GM23338 (cell line): ENCODE measurements around the gene LRRFIP2.

ENCODE experiments used
- CREB1 ChIP-seq: fragments of 250-450 bp; sonication (Bioruptor Pico); IDR thresholded peaks from 2 replicates; pipeline ENCODE4 v1.5.0; 2020; ENCODE audit warnings: low read depth, mild to moderate bottlenecking, moderate library complexity
- EZH2 ChIP-seq: fragments of 200-600 bp; sonication (generic); IDR thresholded peaks from one replicate; pipeline ENCODE4 v1.8.0; 2017; ENCODE audit warnings: antibody characterized with exemption, mild to moderate bottlenecking, low read depth; ENCODE audit not compliant: unreplicated experiment
- EZH2phosphoT487 ChIP-seq: fragments of 200-600 bp; sonication (generic); IDR thresholded peaks from one replicate; pipeline ENCODE4 v1.8.1; 2018; ENCODE audit warnings: antibody characterized with exemption; ENCODE audit not compliant: unreplicated experiment
- POLR2AphosphoS5 ChIP-seq: IDR thresholded peaks from 2 replicates; pipeline ENCODE4 v1.6.1; 2016; ENCODE audit warnings: antibody characterized with exemption, low read depth
- ZNF114 ChIP-seq: fragments of 250-450 bp; sonication (Bioruptor Pico); IDR thresholded peaks from 2 replicates; pipeline ENCODE4 v1.5.0; 2020; ENCODE audit warnings: mild to moderate bottlenecking, moderate library complexity
- TF ChIP-seq, protein P1 (sequence below), 2 experiments: fragments of 200-600 bp in 1 of 2; sonication (generic) in 1 of 2; conservative IDR thresholded peaks; 2 replicates each; pipeline versions ENCODE4 v1.5.1 to v1.6.1; 2016 to 2017; ENCODE audit warnings: antibody characterized with exemption in 2 of 2, low read depth in 2 of 2, mild to moderate bottlenecking in 2 of 2, moderate library complexity in 1 of 2
- TF ChIP-seq, protein P2 (sequence below): IDR thresholded peaks from 2 replicates; pipeline ENCODE4 v1.6.1; 2016; ENCODE audit warnings: antibody characterized with exemption

DNA sequence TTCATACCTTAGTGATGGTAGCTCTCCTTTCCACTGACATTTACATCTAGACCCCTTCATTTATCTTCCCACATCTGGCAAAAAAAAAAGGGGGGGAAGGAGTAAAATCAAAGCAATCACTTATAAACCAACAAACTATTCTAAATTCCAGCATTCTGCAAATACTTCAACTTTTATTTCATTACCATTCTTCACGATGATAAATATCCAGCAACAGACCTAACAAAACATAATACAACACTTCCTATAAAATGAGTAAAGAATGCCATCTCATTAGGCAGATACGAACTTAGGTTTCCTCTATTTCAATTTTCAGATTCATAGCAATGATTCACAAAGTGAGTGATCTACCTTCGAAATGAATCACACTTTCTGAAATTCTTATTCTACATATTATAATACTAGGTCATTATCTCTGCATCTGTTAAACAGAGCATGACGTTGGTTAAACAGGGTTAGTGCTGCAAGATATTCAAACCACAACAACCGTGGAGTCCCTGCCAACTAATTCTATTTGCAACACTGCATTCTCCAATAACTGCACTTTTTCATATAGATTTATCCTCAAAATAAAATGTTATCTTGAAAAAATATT, at the start of gene LRRFIP2:
- TF ChIP-seq POLR2AphosphoS5 (no peak), EZH2 (no peak), CREB1 (CRISPR knock-in tag) (no peak), ZNF114 (CRISPR knock-in tag) (no peak), EZH2phosphoT487 (no peak)
- TF ChIP-seq, protein P1, sequence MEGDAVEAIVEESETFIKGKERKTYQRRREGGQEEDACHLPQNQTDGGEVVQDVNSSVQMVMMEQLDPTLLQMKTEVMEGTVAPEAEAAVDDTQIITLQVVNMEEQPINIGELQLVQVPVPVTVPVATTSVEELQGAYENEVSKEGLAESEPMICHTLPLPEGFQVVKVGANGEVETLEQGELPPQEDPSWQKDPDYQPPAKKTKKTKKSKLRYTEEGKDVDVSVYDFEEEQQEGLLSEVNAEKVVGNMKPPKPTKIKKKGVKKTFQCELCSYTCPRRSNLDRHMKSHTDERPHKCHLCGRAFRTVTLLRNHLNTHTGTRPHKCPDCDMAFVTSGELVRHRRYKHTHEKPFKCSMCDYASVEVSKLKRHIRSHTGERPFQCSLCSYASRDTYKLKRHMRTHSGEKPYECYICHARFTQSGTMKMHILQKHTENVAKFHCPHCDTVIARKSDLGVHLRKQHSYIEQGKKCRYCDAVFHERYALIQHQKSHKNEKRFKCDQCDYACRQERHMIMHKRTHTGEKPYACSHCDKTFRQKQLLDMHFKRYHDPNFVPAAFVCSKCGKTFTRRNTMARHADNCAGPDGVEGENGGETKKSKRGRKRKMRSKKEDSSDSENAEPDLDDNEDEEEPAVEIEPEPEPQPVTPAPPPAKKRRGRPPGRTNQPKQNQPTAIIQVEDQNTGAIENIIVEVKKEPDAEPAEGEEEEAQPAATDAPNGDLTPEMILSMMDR (conservative IDR thresholded peaks at IDR 0.05; ENCODE audit: low read depth in 2 of 2) = no peak
- TF ChIP-seq, protein P2, sequence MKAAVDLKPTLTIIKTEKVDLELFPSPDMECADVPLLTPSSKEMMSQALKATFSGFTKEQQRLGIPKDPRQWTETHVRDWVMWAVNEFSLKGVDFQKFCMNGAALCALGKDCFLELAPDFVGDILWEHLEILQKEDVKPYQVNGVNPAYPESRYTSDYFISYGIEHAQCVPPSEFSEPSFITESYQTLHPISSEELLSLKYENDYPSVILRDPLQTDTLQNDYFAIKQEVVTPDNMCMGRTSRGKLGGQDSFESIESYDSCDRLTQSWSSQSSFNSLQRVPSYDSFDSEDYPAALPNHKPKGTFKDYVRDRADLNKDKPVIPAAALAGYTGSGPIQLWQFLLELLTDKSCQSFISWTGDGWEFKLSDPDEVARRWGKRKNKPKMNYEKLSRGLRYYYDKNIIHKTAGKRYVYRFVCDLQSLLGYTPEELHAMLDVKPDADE = no peak
